Sigmoid colon (tissue), 7 donors: Measurements from ENCODE around the gene MAP3K6. TPM values are rescaled to one million over a fixed set of nuclear protein-coding genes. Genes with fewer than 3 reads are reported as not detected.

Source experiments
- DNase-seq: peaks from one replicate; pipeline ENCODE4 v3.0.0-alpha.2; 2019
- H3K27ac ChIP-seq, 4 donors: fragments of 200-600 bp; sonication (generic); one replicate each; pipeline ENCODE4 v1.5.1; 2016 to 2019; ENCODE audit warnings: mild to moderate bottlenecking in 1 of 4
- H3K27me3 ChIP-seq, 3 donors: fragments of 200-600 bp; sonication (generic); one replicate each; pipeline ENCODE4 v1.5.1; 2019; ENCODE audit warnings: mild to moderate bottlenecking in 1 of 3
- H3K36me3 ChIP-seq, 4 donors: fragments of 200-600 bp; sonication (generic); one replicate each; pipeline ENCODE4 v1.5.1; 2016 to 2019
- H3K4me1 ChIP-seq, 4 donors: fragments of 200-600 bp; sonication (generic); one replicate each; pipeline ENCODE4 v1.5.1; 2017 to 2019
- H3K4me3 ChIP-seq, 4 donors: fragments of 200-600 bp; sonication (generic); one replicate each; pipeline ENCODE4 v1.5.1; 2017 to 2019; ENCODE audit warnings: mild to moderate bottlenecking in 2 of 4, moderate library complexity in 1 of 4
- H3K9me3 ChIP-seq, 4 donors: fragments of 200-600 bp in 3 of 4; sonication (generic) in 3 of 4; one replicate each; pipeline versions ENCODE4 v1.5.1 to v1.6.1; 2013 to 2019
- EP300 ChIP-seq, 4 donors: sonication (generic); formaldehyde crosslinking; IDR thresholded peaks; one replicate each; pipeline ENCODE4 v1.6.1; 2017; ENCODE audit warnings: antibody characterized with exemption in 4 of 4
- POLR2A ChIP-seq, 2 donors: fragments of 450-650 bp; IDR thresholded peaks; one replicate each; pipeline ENCODE4 v1.6.1; 2016; ENCODE audit warnings: antibody characterized with exemption in 2 of 2, mild to moderate bottlenecking in 2 of 2, moderate library complexity in 2 of 2
- POLR2AphosphoS5 ChIP-seq, 4 donors: sonication (generic); formaldehyde crosslinking; IDR thresholded peaks; one replicate each; pipeline ENCODE4 v1.6.1; 2017; ENCODE audit warnings: antibody characterized with exemption in 4 of 4
- WGBS, 2 donors: extraction: QIAGEN DNeasy Blood & Tissue Kit; methylation state at CpG; one replicate each; pipeline ENCODE4 v1.1.7; 2013; 5-methylcytosine and 5-hydroxymethylcytosine counted together
- intact Hi-C: fragments of 100-400 bp; cut with DNase I; formaldehyde crosslinking; loops from one replicate; pipeline ENCODE4 v1.15.1; 2023
- polyA plus RNA-seq, 3 donors: library from polyadenylated mRNA; stranded (reverse); fragments of 200-250 nt; gene quantifications; one replicate each; pipeline ENCODE4 v1.2.3, GENCODE V29; 2013
- total RNA-seq, 4 donors: library from RNA; depleted of rRNA; stranded (reverse); fragments of >200 nt; gene quantifications; one replicate each; pipeline ENCODE4 v1.1.0, GENCODE V29; 2016
- TF ChIP-seq, protein P1 (sequence below), 4 experiments: fragments of 450-650 bp in 3 of 4; fragments of 200-600 bp in 1 of 4; IDR thresholded peaks; one replicate each; pipeline ENCODE4 v1.5.1; 2016 to 2019; ENCODE audit warnings: antibody characterized with exemption in 4 of 4, mild to moderate bottlenecking in 3 of 4, moderate library complexity in 2 of 4
- donor health status: healthy with polysubstance abuse.
- donor health status: Bipolar disorder and iron deficiency.
- donor health status: healthy.

MAP3K6 gene
- total and polyA plus RNA-seq, 7 donors, result 3.7 to 50.4 (median 21.2) TPM

DNA sequence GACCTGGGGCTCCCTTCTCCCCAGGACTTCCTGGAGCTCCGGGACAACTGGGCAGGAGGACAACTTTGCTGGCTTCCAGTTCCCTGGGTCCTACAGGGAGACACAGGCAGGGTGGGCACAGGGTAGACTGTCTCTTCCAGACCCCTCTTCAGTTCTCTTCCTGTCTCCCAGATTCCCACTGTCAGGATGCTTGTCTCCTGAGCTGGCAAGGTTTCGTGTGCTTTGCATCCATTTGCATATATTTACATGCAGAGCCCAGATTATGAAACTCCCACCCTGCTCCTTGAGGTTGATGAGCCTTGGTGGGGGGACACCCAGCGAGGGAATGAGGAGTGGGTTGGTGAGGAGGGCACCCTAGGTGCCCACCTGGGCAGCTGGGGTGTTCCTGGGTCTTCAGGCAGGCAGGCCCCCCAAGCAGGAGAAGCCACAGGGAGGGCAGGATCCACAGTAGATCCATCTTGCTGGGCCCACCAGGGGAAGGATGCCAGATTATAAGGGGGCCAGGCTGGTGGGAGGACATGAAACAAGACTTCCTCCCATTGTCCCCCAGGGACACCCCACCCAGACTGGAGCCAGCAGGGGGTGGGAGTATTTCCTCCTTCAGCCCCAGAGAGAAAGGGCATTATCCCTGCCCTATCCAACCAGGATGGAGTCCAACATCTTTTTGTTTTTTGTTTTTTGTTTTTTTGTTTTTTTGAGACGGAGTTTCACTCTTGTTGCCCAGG, 7.8 kb upstream of the MAP3K6 start, which contains the start of gene FCN3:
Gene FCN3, minus strand, starts transcription at position 463 of the 725 bp plus-strand sequence. Its CDS starts 6 bp downstream, at position 457.
- DNase-seq, result no peak
- Histone ChIP-seq H3K27me3 (no peaks in the 10 kb centered on the region), H3K36me3 (no peaks in the 10 kb centered on the region), H3K4me1 (no peaks in the 10 kb centered on the region), H3K4me3 (no peak within 1 kb of the TSS), H3K9me3 (no peaks in the 10 kb centered on the region), H3K27ac (no peak within 1 kb of the TSS)
- intact Hi-C loops, result no loop called here
- TF ChIP-seq POLR2AphosphoS5 (IDR thresholded peaks at IDR 0.05) (no peak), POLR2A (IDR thresholded peaks at IDR 0.05) (no peak), EP300 (IDR thresholded peaks at IDR 0.05) (no peak)
- TF ChIP-seq, protein P1, sequence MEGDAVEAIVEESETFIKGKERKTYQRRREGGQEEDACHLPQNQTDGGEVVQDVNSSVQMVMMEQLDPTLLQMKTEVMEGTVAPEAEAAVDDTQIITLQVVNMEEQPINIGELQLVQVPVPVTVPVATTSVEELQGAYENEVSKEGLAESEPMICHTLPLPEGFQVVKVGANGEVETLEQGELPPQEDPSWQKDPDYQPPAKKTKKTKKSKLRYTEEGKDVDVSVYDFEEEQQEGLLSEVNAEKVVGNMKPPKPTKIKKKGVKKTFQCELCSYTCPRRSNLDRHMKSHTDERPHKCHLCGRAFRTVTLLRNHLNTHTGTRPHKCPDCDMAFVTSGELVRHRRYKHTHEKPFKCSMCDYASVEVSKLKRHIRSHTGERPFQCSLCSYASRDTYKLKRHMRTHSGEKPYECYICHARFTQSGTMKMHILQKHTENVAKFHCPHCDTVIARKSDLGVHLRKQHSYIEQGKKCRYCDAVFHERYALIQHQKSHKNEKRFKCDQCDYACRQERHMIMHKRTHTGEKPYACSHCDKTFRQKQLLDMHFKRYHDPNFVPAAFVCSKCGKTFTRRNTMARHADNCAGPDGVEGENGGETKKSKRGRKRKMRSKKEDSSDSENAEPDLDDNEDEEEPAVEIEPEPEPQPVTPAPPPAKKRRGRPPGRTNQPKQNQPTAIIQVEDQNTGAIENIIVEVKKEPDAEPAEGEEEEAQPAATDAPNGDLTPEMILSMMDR (IDR thresholded peaks at IDR 0.05), result no peak
- WGBS, 2 donors, result 75 to 82% methylated on average over 4 of the region's 4 CpGs

DNA sequence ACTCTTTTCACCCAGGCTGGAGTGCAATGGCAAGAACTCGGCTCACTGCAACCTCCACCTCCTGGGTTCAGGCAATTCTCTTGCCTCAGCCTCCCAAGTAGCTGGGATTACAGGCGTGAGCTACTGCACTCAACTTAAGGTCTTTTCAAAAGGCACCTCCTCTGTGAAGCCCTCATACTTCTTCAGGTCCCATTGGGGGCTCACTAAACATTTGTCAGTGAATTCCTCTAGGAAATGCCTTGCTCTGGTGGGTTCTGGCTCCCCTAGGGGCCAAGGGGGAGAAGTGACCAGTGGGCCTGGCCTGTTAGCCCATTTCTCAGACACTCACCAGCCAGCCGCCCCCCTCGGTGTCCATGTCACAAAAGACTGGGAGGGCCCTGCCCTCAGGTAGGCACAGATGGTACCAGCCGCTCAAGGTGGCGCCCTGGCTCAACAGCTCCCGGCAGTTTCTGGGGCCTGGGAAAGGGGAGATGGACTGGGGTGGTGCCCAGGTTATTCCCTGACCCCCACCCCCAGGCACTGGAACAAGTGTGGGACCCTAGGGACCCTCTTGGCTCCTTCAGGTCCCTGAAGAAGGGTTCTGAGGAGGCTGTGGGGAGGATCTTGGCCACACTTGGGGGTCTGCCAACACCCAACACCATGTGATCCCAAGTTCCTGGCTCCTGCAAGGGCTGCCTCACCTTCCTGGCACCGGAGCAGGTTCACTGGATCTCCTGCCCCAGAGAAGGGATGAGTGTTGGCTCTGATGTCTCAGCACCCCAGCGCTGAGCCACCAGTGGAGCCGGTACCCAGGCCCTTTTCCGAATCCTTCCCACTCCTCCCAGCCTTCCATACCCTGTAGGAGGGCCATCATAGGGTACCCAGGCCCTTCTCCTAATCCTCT, 6.3 kb upstream of the MAP3K6 start:
- Histone ChIP-seq H3K4me3 (no peak overlapping the region), H3K4me1 (peaks cover 0 to 3% (median under 1%) of the 10 kb centered on the region in 4 donors), H3K36me3 (no peaks in the 10 kb centered on the region), H3K9me3 (no peaks in the 10 kb centered on the region), H3K27ac (no peak overlapping the region), H3K27me3 (no peaks in the 10 kb centered on the region)
- 81 to 92% methylated on average over 11 of the region's 11 CpGs for WGBS, 2 donors
- intact Hi-C loops, result no loop called here
- TF ChIP-seq EP300 (IDR thresholded peaks at IDR 0.05) (no peak), POLR2AphosphoS5 (IDR thresholded peaks at IDR 0.05) (no peak), POLR2A (IDR thresholded peaks at IDR 0.05) (no peak)
- TF ChIP-seq, protein P1 (IDR thresholded peaks at IDR 0.05), result no peak
- DNase-seq, result no peak

DNA sequence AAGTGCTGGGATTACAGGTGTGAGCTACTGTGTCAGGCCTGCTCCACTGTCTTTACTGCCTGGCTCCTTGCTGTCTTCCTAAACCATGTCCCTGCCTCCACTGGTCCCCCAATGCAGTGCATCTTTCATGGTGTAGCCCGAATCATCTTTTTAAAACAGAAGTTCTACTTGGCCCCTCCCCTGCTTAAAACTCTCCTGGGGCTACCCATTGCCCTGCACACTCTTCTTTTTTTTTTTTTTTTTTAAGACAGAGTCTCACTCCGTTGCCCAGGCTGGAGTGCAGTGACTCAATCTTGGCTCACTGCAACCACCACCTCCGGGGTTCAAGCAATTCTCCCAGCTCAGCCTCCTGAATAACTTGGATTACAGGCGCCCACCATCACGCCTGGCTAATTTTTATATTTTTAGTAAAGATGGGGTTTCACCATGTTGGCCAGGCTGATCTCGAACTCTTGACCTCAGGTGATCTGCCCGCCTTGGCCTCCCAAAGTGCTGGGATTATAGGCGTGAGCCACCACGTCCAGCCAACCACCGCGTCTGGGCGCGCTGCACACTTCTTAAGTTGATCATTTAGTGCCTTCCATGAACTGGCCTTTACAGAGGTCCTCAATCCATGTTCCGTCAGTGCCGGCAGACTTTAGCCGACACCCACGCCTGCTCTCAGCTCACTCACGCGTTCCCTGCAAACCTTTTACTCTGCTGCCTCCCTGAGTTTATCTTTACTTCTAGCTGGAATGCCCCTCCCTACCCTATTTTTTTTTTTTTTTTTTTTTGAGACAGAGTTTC, 5.5 kb upstream of the MAP3K6 start:
- 78 to 89% methylated on average over 19 of the region's 19 CpGs for WGBS, 2 donors
- no peak overlapping the region for H3K27ac ChIP-seq
- DNase-seq, result no peak
- intact Hi-C loops, result no loop called here
- TF ChIP-seq POLR2A (IDR thresholded peaks at IDR 0.05) (no peak), POLR2AphosphoS5 (IDR thresholded peaks at IDR 0.05) (no peak), EP300 (IDR thresholded peaks at IDR 0.05) (no peak)
- TF ChIP-seq, protein P1 (IDR thresholded peaks at IDR 0.05), result no peak
- no peaks in the 10 kb centered on the region for H3K27me3 ChIP-seq
- no peaks in the 10 kb centered on the region for H3K9me3 ChIP-seq
- H3K4me3 ChIP-seq, result no peak overlapping the region
- H3K4me1 ChIP-seq, result peaks cover 0 to 11% (median 8%) of the 10 kb centered on the region in 4 donors
- H3K36me3 ChIP-seq, result no peaks in the 10 kb centered on the region

DNA sequence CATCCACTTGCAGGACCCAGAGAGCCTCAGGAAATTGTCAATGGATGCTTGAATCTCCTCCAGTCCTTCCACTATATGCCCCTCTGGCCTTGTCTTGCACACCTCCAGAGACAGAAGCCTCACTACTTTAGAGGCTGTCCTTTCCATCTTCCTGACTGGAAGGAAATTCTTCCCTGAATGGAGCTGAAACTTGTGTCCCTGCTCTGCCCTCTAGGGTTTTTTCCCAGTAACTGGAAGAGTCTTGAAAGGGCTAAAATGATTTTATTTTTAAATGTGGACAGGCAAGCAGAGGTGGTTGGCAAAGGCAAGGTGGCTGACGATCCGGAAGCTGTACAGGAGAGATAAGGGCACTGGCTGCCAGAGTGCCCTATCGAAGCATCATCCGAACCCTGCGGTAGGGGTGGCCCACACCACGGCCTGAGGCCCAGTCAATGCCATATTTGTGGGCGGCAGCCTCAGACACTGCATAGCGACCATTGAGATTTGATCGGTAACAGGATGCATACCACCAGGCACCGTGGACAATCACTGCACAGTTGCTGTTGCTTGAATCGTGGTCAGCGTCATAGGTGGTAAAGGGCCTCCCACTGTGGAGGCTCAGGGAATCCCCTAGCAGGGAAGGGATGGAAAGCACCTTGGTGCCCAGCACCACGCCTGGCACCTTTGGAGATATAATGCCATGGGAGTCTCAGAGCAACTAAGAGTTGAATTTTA, 2.3 kb upstream of the MAP3K6 start:
- intact Hi-C loops, result no loop called here
- Histone ChIP-seq H3K9me3 (no peaks in the 10 kb centered on the region), H3K4me1 (peaks cover 0 to 28% (median 24%) of the 10 kb centered on the region in 4 donors), H3K4me3 (no peak overlapping the region), H3K27me3 (no peaks in the 10 kb centered on the region), H3K36me3 (peaks cover 0 to 8% (median 3%) of the 10 kb centered on the region in 4 donors), H3K27ac (no peak overlapping the region)
- TF ChIP-seq POLR2AphosphoS5 (IDR thresholded peaks at IDR 0.05) (no peak), EP300 (IDR thresholded peaks at IDR 0.05) (no peak), POLR2A (IDR thresholded peaks at IDR 0.05) (no peak)
- TF ChIP-seq, protein P1 (IDR thresholded peaks at IDR 0.05), result no peak
- 64 to 68% methylated on average over 13 of the region's 13 CpGs for WGBS, 2 donors
- DNase-seq, result no peak
